Skeletal muscle tissue (tissue), 4 donors: ENCODE data around the gene MT2A. TPM values are rescaled to one million over a fixed set of nuclear protein-coding genes. Genes with fewer than 3 reads are reported as not detected.

Experiments used
- H3K27ac ChIP-seq: one replicate; pipeline ENCODE4 v1.7.0; 2013; ENCODE audit warnings: mild to moderate bottlenecking, low read depth, low read length, inconsistent platforms
- H3K27me3 ChIP-seq, 3 donors: one replicate each; pipeline ENCODE4 v1.7.0; 2013; ENCODE audit warnings: low read length in 3 of 3; ENCODE audit not compliant: control insufficient read depth in 3 of 3, insufficient read depth in 3 of 3
- H3K36me3 ChIP-seq, 3 donors: one replicate each; pipeline ENCODE4 v1.7.0; 2013; ENCODE audit warnings: low read length in 3 of 3; ENCODE audit not compliant: control insufficient read depth in 3 of 3, insufficient read depth in 3 of 3
- H3K4me1 ChIP-seq, 3 donors: one replicate each; pipeline ENCODE4 v1.7.0; 2013; ENCODE audit warnings: low read length in 3 of 3, mild to moderate bottlenecking in 3 of 3; ENCODE audit not compliant: control insufficient read depth in 3 of 3, insufficient read depth in 3 of 3
- H3K4me3 ChIP-seq, 3 donors: one replicate each; pipeline ENCODE4 v1.7.0; 2013; ENCODE audit warnings: low read length in 3 of 3
- H3K9ac ChIP-seq, 3 donors: one replicate each; pipeline ENCODE4 v1.7.0; 2013; ENCODE audit warnings: low read length in 3 of 3, mild to moderate bottlenecking in 3 of 3, moderate library complexity in 2 of 3, low read depth in 1 of 3
- H3K9me3 ChIP-seq, 3 donors: one replicate each; pipeline ENCODE4 v1.7.0; 2013; ENCODE audit warnings: low read length in 3 of 3; ENCODE audit not compliant: control insufficient read depth in 3 of 3
- total RNA-seq: library from RNA; depleted of rRNA; stranded (reverse); fragments of >200 nt; gene quantifications from one replicate; pipeline ENCODE4 v1.2.3, GENCODE V29; 2014
- donor health status: Osteomylitis.

Gene MT2A
- total RNA-seq, 1 donor from 2014 or later: 2.1 TPM

GRCh38 chr16:56645838-56646237 lies 37.5 kb downstream of the MT2A start:
- H3K9me3 ChIP-seq: no peaks in the 10 kb centered on the region
- H3K36me3 ChIP-seq: no peaks in the 10 kb centered on the region
- H3K4me1 ChIP-seq: peaks cover 9 to 10% (median 9%) of the 10 kb centered on the region in 3 donors
- H3K9ac ChIP-seq: no peak overlapping the region
- H3K27me3 ChIP-seq: peaks cover 22 to 33% (median 23%) of the 10 kb centered on the region in 3 donors
- no peak overlapping the region for H3K4me3 ChIP-seq
- no peak overlapping the region for H3K27ac ChIP-seq

GRCh38 chr16:56647641-56648431 lies 39.5 kb downstream of the MT2A start:
- H3K27me3 ChIP-seq: peaks cover 18 to 33% (median 22%) of the 10 kb centered on the region in 3 donors
- H3K9ac ChIP-seq: no peak overlapping the region
- H3K4me3 ChIP-seq: no peak overlapping the region
- H3K36me3 ChIP-seq: no peaks in the 10 kb centered on the region
- no peaks in the 10 kb centered on the region for H3K9me3 ChIP-seq
- H3K27ac ChIP-seq: no peak overlapping the region
- peaks cover 9 to 10% (median 9%) of the 10 kb centered on the region in 3 donors for H3K4me1 ChIP-seq

- Histone ChIP-seq H3K9me3 (no peaks in the 10 kb centered on the region), H3K4me3 (no peak overlapping the region), H3K36me3 (no peaks in the 10 kb centered on the region), H3K27me3 (peaks cover 10 to 24% (median 22%) of the 10 kb centered on the region in 3 donors), H3K4me1 (no peaks in the 10 kb centered on the region), H3K27ac (no peak overlapping the region), H3K9ac (no peak overlapping the region)
Observed at GRCh38 chr16:56649271-56649670, 40.9 kb downstream of the MT2A start.

GRCh38 chr16:56649820-56650219 lies 41.4 kb downstream of the MT2A start:
- Histone ChIP-seq H3K9me3 (no peaks in the 10 kb centered on the region), H3K27ac (no peak overlapping the region), H3K36me3 (no peaks in the 10 kb centered on the region), H3K27me3 (peaks cover 4 to 22% (median 19%) of the 10 kb centered on the region in 3 donors), H3K4me3 (no peak overlapping the region), H3K4me1 (no peaks in the 10 kb centered on the region), H3K9ac (no peak overlapping the region)

- Histone ChIP-seq H3K9me3 (no peaks in the 10 kb centered on the region), H3K4me1 (no peaks in the 10 kb centered on the region), H3K27ac (no peak within 1 kb of the TSS), H3K27me3 (peaks cover 0 to 19% (median 16%) of the 10 kb centered on the region in 3 donors), H3K4me3 (no peak within 1 kb of the TSS), H3K36me3 (no peaks in the 10 kb centered on the region), H3K9ac (no peak within 1 kb of the TSS)
Observed at GRCh38 chr16:56651586-56651985, 43.2 kb downstream of the MT2A start, which contains the start of gene MT1B. Gene MT1B, plus strand, starts transcription at chr16:56651886. Its CDS starts 68 bp downstream, at chr16:56651954.

GRCh38 chr16:56652600-56652999 lies 44.2 kb downstream of the MT2A start:
- H3K27me3 ChIP-seq: peaks cover 0 to 16% (median 15%) of the 10 kb centered on the region in 3 donors
- H3K36me3 ChIP-seq: no peaks in the 10 kb centered on the region
- no peak overlapping the region for H3K4me3 ChIP-seq
- H3K4me1 ChIP-seq: peaks cover 0 to 5% (median 4%) of the 10 kb centered on the region in 3 donors
- no peaks in the 10 kb centered on the region for H3K9me3 ChIP-seq
- no peak overlapping the region for H3K9ac ChIP-seq
- no peak overlapping the region for H3K27ac ChIP-seq

- Histone ChIP-seq H3K9ac (no peak overlapping the region), H3K27me3 (peaks cover 4 to 19% (median 14%) of the 10 kb centered on the region in 3 donors), H3K36me3 (no peaks in the 10 kb centered on the region), H3K4me3 (no peak overlapping the region), H3K9me3 (no peaks in the 10 kb centered on the region), H3K4me1 (peaks cover 4 to 11% (median 10%) of the 10 kb centered on the region in 3 donors), H3K27ac (no peak overlapping the region)
Observed at GRCh38 chr16:56653218-56653617, 44.8 kb downstream of the MT2A start.

GRCh38 chr16:56657555-56658326 lies 49.4 kb downstream of the MT2A start, which contains the start of gene MT1F:
Gene MT1F, plus strand, starts transcription at chr16:56657959. Its CDS starts 100 bp downstream, at chr16:56658059.
- peak within 1 kb of the TSS in 2 of 3 donors; percentile 50 to 68 for H3K9ac ChIP-seq
- peak within 1 kb of the TSS; percentile 64 to 67 (median 65) for H3K4me3 ChIP-seq
- H3K9me3 ChIP-seq: no peaks in the 10 kb centered on the region
- H3K36me3 ChIP-seq: no peaks in the 10 kb centered on the region
- H3K27me3 ChIP-seq: peaks cover 26 to 33% (median 27%) of the 10 kb centered on the region in 3 donors
- peaks cover 6 to 18% (median 14%) of the 10 kb centered on the region in 3 donors for H3K4me1 ChIP-seq
- no peak within 1 kb of the TSS for H3K27ac ChIP-seq

- H3K27me3 ChIP-seq: peaks cover 29 to 37% (median 31%) of the 10 kb centered on the region in 3 donors
- H3K9me3 ChIP-seq: no peaks in the 10 kb centered on the region
- peak overlapping the region in 1 of 3 donors; percentile 68 for H3K9ac ChIP-seq
- no peak overlapping the region for H3K27ac ChIP-seq
- peak overlapping the region; percentile 64 to 67 (median 65) for H3K4me3 ChIP-seq
- H3K4me1 ChIP-seq: peaks cover 8 to 18% (median 14%) of the 10 kb centered on the region in 3 donors
- H3K36me3 ChIP-seq: no peaks in the 10 kb centered on the region
Observed at GRCh38 chr16:56658327-56658875, 50.0 kb downstream of the MT2A start.
